ENCODE results near the gene FBXW11.

DNA sequence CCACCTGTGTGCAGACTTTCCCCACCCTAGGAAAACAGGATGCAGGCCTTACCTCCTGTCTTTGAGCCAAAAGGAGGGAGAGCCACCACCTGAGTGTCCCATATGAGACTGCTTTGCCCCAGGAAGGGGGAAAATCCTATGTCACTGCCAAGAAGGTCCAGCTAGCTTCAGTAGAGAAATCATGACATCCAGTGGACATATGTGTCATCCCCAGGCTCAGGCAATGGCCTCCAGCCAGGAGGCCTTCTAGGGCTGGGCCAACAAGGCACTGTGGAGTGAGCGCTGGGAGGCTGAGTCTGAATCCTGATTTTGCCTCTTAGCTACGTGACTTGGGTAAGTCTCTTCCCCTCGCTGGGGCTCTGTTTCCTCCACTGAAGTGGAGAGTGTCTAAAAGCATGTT, 160.6 kb downstream of the FBXW11 start:
- no peak for TF ChIP-seq ZBTB34 (CRISPR knock-in tag; IDR thresholded peaks at IDR 0.05)
- no peak for TF ChIP-seq DPF2 (CRISPR knock-in tag; IDR thresholded peaks at IDR 0.05; ENCODE audit: borderline replicate concordance, low read depth)
- no peak for TF ChIP-seq ZNF274 (CRISPR knock-in tag; IDR thresholded peaks at IDR 0.05)
- no peak for TF ChIP-seq SNRNP70 (IDR thresholded peaks at IDR 0.05; ENCODE audit: low read depth, low read length)
- TF ChIP-seq ZNF326 (CRISPR knock-in tag; IDR thresholded peaks at IDR 0.05; ENCODE audit: borderline replicate concordance) = no peak

Measured in HepG2 (cell line).